ENCODE results near the gene SCFD2. TPM values are rescaled to one million over a fixed set of nuclear protein-coding genes. Genes with fewer than 3 reads are reported as not detected.

Gene SCFD2
- total RNA-seq, 1 experiment from 2014 or later, result 8.4 TPM

GRCh38 chr4:52841682-52842456, 524.0 kb downstream of the SCFD2 start:
- POLR2A ChIA-PET (ENCODE audit: low non-redundant PET), result no interaction called here

GRCh38 chr4:52840531-52841370, 525.1 kb downstream of the SCFD2 start:
- no peaks in the 10 kb centered on the region for H3K9me3 ChIP-seq (ENCODE audit: low read depth, low read length, poor library complexity, severe bottlenecking)
- H3K36me3 ChIP-seq (ENCODE audit: insufficient read depth, low read length, poor library complexity, severe bottlenecking), result no peaks in the 10 kb centered on the region
- no peak for DNase-seq (ENCODE audit: low spot score)
- no peak overlapping the region for H3K4me3 ChIP-seq (ENCODE audit: low read depth, low read length, poor library complexity, severe bottlenecking)
- no peak overlapping the region for H3K27ac ChIP-seq (ENCODE audit: low read depth, low read length, poor library complexity, severe bottlenecking)
- intact Hi-C loops (cut with micrococcal nuclease; ENCODE audit: unreplicated experiment), result no loop called here
- ChIA-PET CTCF (no interaction called here), POLR2A (ENCODE audit: low non-redundant PET) (no interaction called here)
- TF ChIP-seq CTCF (conservative IDR thresholded peaks at IDR 0.05; ENCODE audit: low read depth, low read length), result no peak
- no peak for TF ChIP-seq EZH2 (IDR thresholded peaks at IDR 0.05; ENCODE audit: borderline replicate concordance, low read depth, low read length, poor library complexity, severe bottlenecking)
- H3K27me3 ChIP-seq (replicated peaks; ENCODE audit: insufficient read depth, low read depth, low read length, poor library complexity), result no peaks in the 10 kb centered on the region
- no TSS peak for BruUV-seq (replicated peaks)
- H3K4me1 ChIP-seq (ENCODE audit: insufficient read depth, low read length, poor library complexity, severe bottlenecking), result no peaks in the 10 kb centered on the region

More at GRCh38 chr4:52841682-52842456, 524.0 kb downstream of the SCFD2 start:
- BruUV-seq (replicated peaks), result no TSS peak
- H3K4me1 ChIP-seq (ENCODE audit: insufficient read depth, low read length, poor library complexity, severe bottlenecking), result no peaks in the 10 kb centered on the region
- H3K36me3 ChIP-seq (ENCODE audit: insufficient read depth, low read length, poor library complexity, severe bottlenecking), result no peaks in the 10 kb centered on the region
- H3K4me3 ChIP-seq (ENCODE audit: low read depth, low read length, poor library complexity, severe bottlenecking), result no peak overlapping the region
- H3K9me3 ChIP-seq (ENCODE audit: low read depth, low read length, poor library complexity, severe bottlenecking), result no peaks in the 10 kb centered on the region
- CTCF ChIA-PET, result no interaction called here
- intact Hi-C loops (cut with micrococcal nuclease; ENCODE audit: unreplicated experiment), result no loop called here
- no peak overlapping the region for H3K27ac ChIP-seq (ENCODE audit: low read depth, low read length, poor library complexity, severe bottlenecking)
- DNase-seq (ENCODE audit: low spot score), result no peak
- TF ChIP-seq CTCF (conservative IDR thresholded peaks at IDR 0.05; ENCODE audit: low read depth, low read length), result no peak
- no peak for TF ChIP-seq EZH2 (IDR thresholded peaks at IDR 0.05; ENCODE audit: borderline replicate concordance, low read depth, low read length, poor library complexity, severe bottlenecking)
- H3K27me3 ChIP-seq (replicated peaks; ENCODE audit: insufficient read depth, low read depth, low read length, poor library complexity), result no peaks in the 10 kb centered on the region

GRCh38 chr4:52838729-52839586, 526.9 kb downstream of the SCFD2 start:
- no peaks in the 10 kb centered on the region for H3K27me3 ChIP-seq (replicated peaks; ENCODE audit: insufficient read depth, low read depth, low read length, poor library complexity)
- CTCF ChIA-PET, result no interaction called here
- TF ChIP-seq CTCF (conservative IDR thresholded peaks at IDR 0.05; ENCODE audit: low read depth, low read length), result no peak
- TF ChIP-seq EZH2 (IDR thresholded peaks at IDR 0.05; ENCODE audit: borderline replicate concordance, low read depth, low read length, poor library complexity, severe bottlenecking), result no peak
- no peak overlapping the region for H3K4me3 ChIP-seq (ENCODE audit: low read depth, low read length, poor library complexity, severe bottlenecking)
- POLR2A ChIA-PET (ENCODE audit: low non-redundant PET), result no interaction called here
- BruUV-seq (replicated peaks), result no TSS peak
- H3K27ac ChIP-seq (ENCODE audit: low read depth, low read length, poor library complexity, severe bottlenecking), result no peak overlapping the region
- H3K36me3 ChIP-seq (ENCODE audit: insufficient read depth, low read length, poor library complexity, severe bottlenecking), result no peaks in the 10 kb centered on the region
- H3K9me3 ChIP-seq (ENCODE audit: low read depth, low read length, poor library complexity, severe bottlenecking), result no peaks in the 10 kb centered on the region
- H3K4me1 ChIP-seq (ENCODE audit: insufficient read depth, low read length, poor library complexity, severe bottlenecking), result no peaks in the 10 kb centered on the region
- DNase-seq (ENCODE audit: low spot score), result no peak
- intact Hi-C loops (cut with micrococcal nuclease; ENCODE audit: unreplicated experiment), result no loop called here

All from A673 (cell line).